OCI-LY7 (cell line): ENCODE data around the gene CREB5. TPM values are rescaled to one million over a fixed set of nuclear protein-coding genes. Genes with fewer than 3 reads are reported as not detected.

Source experiments
- BruUV-seq: library from RNA; stranded (reverse); fragments of 400-500 nt; replicated peaks from 2 replicates; lab custom pipeline; 2021; lab: Mats Ljungman, UMichigan
- CTCF ChIA-PET: fragments of 300-600 bp; sonication (Branson Sonifier 250); formaldehyde crosslinking; loops from one replicate; lab custom pipeline; 2022; ENCODE audit warnings: antibody characterized with exemption; ENCODE audit not compliant: unreplicated experiment; lab: Charles Lee
- POLR2A ChIA-PET: fragments of 300-600 bp; sonication (Branson Sonifier 250); formaldehyde crosslinking; loops from one replicate; lab custom pipeline; 2022; ENCODE audit warnings: antibody characterized with exemption; lab: Charles Lee
- DNase-seq: peaks from one replicate; pipeline ENCODE4 v3.0.0-alpha.2; 2015; ENCODE audit warnings: low spot score
- H2AFZ ChIP-seq: fragments of 200-600 bp; sonication (generic), shearing (Covaris generic); 2 replicates; pipeline ENCODE4 v1.6.1; 2014; ENCODE audit warnings: mild to moderate bottlenecking, antibody characterized with exemption, low read length, moderate library complexity
- H3K27ac ChIP-seq: fragments of 200-600 bp; sonication (generic); 2 replicates; pipeline ENCODE4 v1.5.1; 2014; ENCODE audit warnings: mixed run types, low read depth, mild to moderate bottlenecking, moderate library complexity, low read length, inconsistent platforms; ENCODE audit not compliant: poor library complexity, severe bottlenecking
- H3K36me3 ChIP-seq: fragments of 200-600 bp; sonication (generic); 2 replicates; pipeline ENCODE4 v1.6.1; 2014; ENCODE audit warnings: mild to moderate bottlenecking, antibody characterized with exemption, low read length, moderate library complexity, mixed read lengths; ENCODE audit not compliant: insufficient read depth
- H3K4me1 ChIP-seq: fragments of 200-600 bp; sonication (generic); 2 replicates; pipeline ENCODE4 v1.5.1; 2014; ENCODE audit warnings: mild to moderate bottlenecking, low read length; ENCODE audit not compliant: insufficient read depth, poor library complexity, severe bottlenecking
- H3K4me2 ChIP-seq: fragments of 200-600 bp; sonication (generic); 2 replicates; pipeline ENCODE4 v1.6.1; 2014; ENCODE audit warnings: mild to moderate bottlenecking, low read length
- H3K4me3 ChIP-seq: fragments of 200-600 bp; sonication (generic); 2 replicates; pipeline ENCODE4 v1.5.1; 2014; ENCODE audit warnings: mild to moderate bottlenecking, low read depth, low read length; ENCODE audit not compliant: poor library complexity, severe bottlenecking
- H3K79me2 ChIP-seq: fragments of 200-600 bp; sonication (generic); 2 replicates; pipeline ENCODE4 v1.6.1; 2016; ENCODE audit warnings: low read depth, mild to moderate bottlenecking, low read length, moderate library complexity, mixed read lengths; ENCODE audit not compliant: insufficient read depth
- H3K9me2 ChIP-seq: fragments of 200-600 bp; sonication (generic); 2 replicates; pipeline ENCODE4 v1.6.1; 2016; ENCODE audit warnings: mild to moderate bottlenecking, low read length, mixed read lengths; ENCODE audit not compliant: insufficient read depth
- H3K9me3 ChIP-seq: fragments of 200-600 bp; sonication (generic); 2 replicates; pipeline ENCODE4 v1.6.1; 2014; ENCODE audit warnings: mild to moderate bottlenecking, mixed run types, low read length, mixed read lengths
- H4K20me1 ChIP-seq: fragments of 200-600 bp; sonication (generic); 2 replicates; pipeline ENCODE4 v1.6.1; 2014; ENCODE audit warnings: mild to moderate bottlenecking, antibody characterized with exemption, low read length, moderate library complexity, mixed read lengths; ENCODE audit not compliant: insufficient read depth
- CTCF ChIP-seq: fragments of 200-600 bp; sonication (generic); conservative IDR thresholded peaks from 2 replicates; pipeline ENCODE4 v1.5.1; 2014; ENCODE audit warnings: mild to moderate bottlenecking, antibody characterized with exemption, low read length, moderate library complexity, mixed read lengths
- EZH2phosphoT487 ChIP-seq: fragments of 200-600 bp; sonication (generic); IDR thresholded peaks from 2 replicates; pipeline ENCODE4 v1.6.1; 2018; ENCODE audit warnings: low read depth, borderline replicate concordance, mild to moderate bottlenecking, mixed run types, antibody characterized with exemption, low read length, moderate library complexity, mixed read lengths
- intact Hi-C: fragments of 100-400 bp; cut with micrococcal nuclease; formaldehyde crosslinking; loops from one replicate; pipeline ENCODE4 v1.10.0; 2022; ENCODE audit not compliant: unreplicated experiment
- total RNA-seq, 2 experiments: library from RNA; depleted of rRNA in 1 of 2; stranded (reverse); fragments of >200 nt in 1 of 2; shearing (Covaris generic) in 1 of 2; gene quantifications; 2 replicates each; pipeline ENCODE4 v1.2.3, GENCODE V29; 2014 to 2022

Gene CREB5
- total RNA-seq, 2 experiments from 2014 or later, result 2.0 to 13.3 TPM

- H2AFZ ChIP-seq, result no peak overlapping the region
- H3K36me3 ChIP-seq, result no peaks in the 10 kb centered on the region
- TF ChIP-seq EZH2phosphoT487 (no peak), CTCF (no peak)
- intact Hi-C loops, result no loop called here
- ChIA-PET POLR2A (interaction anchor here (0.7 to 1.4 kb wide), 2 partner anchors 13 to 32 kb away, joined by 3 to 4 read pairs; no protein-coding TSS in a partner anchor), CTCF (no interaction called here)
- H3K4me2 ChIP-seq, result no peak overlapping the region
- no peaks in the 10 kb centered on the region for H4K20me1 ChIP-seq
- no peaks in the 10 kb centered on the region for H3K9me2 ChIP-seq
- no peak overlapping the region for H3K4me3 ChIP-seq
- no peak overlapping the region for H3K27ac ChIP-seq
- no peaks in the 10 kb centered on the region for H3K9me3 ChIP-seq
- H3K4me1 ChIP-seq, result no peaks in the 10 kb centered on the region
- no TSS peak for BruUV-seq
- no peaks in the 10 kb centered on the region for H3K79me2 ChIP-seq
- DNase-seq, result no peak
Observed at GRCh38 chr7:28493477-28493876, 81.2 kb downstream of the CREB5 start.

- Histone ChIP-seq H3K4me3 (no peak overlapping the region), H3K36me3 (no peaks in the 10 kb centered on the region), H3K9me2 (no peaks in the 10 kb centered on the region), H3K79me2 (no peaks in the 10 kb centered on the region), H3K9me3 (no peaks in the 10 kb centered on the region), H2AFZ (no peak overlapping the region), H3K27ac (no peak overlapping the region), H4K20me1 (no peaks in the 10 kb centered on the region), H3K4me1 (no peaks in the 10 kb centered on the region), H3K4me2 (no peak overlapping the region)
- intact Hi-C loops, result no loop called here
- CTCF ChIA-PET, result interaction anchor here (0.5 to 0.6 kb wide), 2 partner anchors 15 to 16 kb away, joined by 3 read pairs; no protein-coding TSS in a partner anchor
- POLR2A ChIA-PET, result interaction anchor here (0.9 to 1.3 kb wide), 3 partner anchors 16 to 1290 kb away, joined by 3 to 5 read pairs (median 5); no protein-coding TSS in a partner anchor
- TF ChIP-seq CTCF, result no peak
- TF ChIP-seq EZH2phosphoT487, result no peak
- no peak for DNase-seq
- BruUV-seq, result no TSS peak
Observed at GRCh38 chr7:28497009-28497408, 84.7 kb downstream of the CREB5 start.

GRCh38 chr7:28498636-28499035 lies 86.3 kb downstream of the CREB5 start:
- TF ChIP-seq CTCF, result no peak
- no peak for TF ChIP-seq EZH2phosphoT487
- ChIA-PET CTCF (no interaction called here), POLR2A (no interaction called here)

More at GRCh38 chr7:28498636-28499035, 86.3 kb downstream of the CREB5 start:
- Histone ChIP-seq H3K4me2 (no peak overlapping the region), H2AFZ (no peak overlapping the region), H3K27ac (no peak overlapping the region), H3K9me2 (no peaks in the 10 kb centered on the region), H4K20me1 (no peaks in the 10 kb centered on the region), H3K4me3 (no peak overlapping the region), H3K79me2 (no peaks in the 10 kb centered on the region), H3K9me3 (no peaks in the 10 kb centered on the region), H3K4me1 (no peaks in the 10 kb centered on the region), H3K36me3 (no peaks in the 10 kb centered on the region)
- BruUV-seq, result no TSS peak
- no peak for DNase-seq
- intact Hi-C loops, result no loop called here
